SKM-1 treated with dmso at 0.1 percent for 144 hours (cell line): ENCODE results near the gene OR9A2.

Experiments used
- DNase-seq: peaks from one replicate; lab custom pipeline; 2025; ENCODE audit not compliant: unreplicated experiment; lab: John Stamatoyannopoulos, UW

OR9A2 gene

GRCh38 chr7:143023047-143023446 lies 3.9 kb downstream of the OR9A2 start:
- no peak for DNase-seq

DNA sequence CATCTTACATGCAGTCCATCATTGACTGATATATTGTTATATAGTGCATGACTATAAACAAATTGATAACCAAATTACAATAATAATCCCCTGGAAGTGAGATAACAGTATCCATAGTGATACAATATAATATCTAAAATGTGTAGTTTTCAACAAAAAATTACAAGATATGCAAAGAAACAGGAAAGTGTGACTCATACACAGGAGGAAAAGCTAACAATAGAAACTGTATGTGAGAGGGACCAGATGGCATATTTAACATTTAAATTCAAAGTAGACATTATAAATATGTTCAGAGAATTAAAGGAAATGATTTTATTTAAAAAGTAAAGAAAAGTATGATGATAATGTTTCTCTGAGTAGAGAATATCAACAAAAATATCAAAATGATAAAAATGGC lies 8.0 kb downstream of the OR9A2 start:
- no peak for DNase-seq

DNA sequence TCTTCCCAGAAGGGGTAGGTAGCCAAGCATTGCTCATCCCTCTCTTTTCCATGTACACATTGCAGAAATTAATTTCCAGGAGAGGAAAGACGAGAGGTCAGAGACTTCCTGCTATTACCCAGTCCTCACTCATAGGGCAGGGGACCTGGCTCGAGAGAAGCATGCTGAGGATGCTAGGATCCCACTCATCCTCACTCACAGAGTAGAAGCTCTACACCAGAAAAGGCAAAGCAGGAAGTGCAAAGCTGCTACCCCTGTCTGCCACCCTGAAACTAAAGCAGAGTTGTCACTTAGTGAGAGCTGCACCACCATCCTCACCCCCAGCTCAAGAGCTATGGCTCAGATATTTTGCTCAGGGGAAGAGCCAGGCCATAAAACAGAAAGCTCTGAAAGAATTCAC lies 9.9 kb downstream of the OR9A2 start:
- DNase-seq, result no peak

DNA sequence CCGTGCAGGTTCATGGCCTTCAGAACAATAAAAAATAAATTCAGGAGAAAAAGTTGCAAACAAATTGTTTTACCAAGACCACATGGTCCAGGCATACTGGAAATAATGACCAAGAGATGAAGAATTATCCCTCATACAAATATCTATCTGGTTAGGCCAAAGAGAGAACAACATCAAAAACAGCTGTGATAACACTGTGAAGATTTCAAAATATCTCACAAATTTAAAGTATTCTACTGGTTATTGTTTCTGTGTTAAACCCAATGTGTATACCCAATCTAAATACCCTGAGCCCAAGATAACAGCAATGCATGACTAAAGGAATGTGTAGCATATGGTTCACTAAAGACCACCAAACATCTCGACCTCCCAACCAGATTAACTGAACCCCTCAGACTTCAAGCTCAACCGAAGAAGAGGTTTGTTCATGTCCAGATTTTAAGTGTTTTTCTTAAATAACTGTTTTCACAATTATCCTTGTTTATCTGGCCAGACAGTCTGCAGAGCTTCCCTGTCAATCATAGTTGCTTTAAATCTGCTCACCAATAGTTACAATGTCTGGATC lies 10.9 kb downstream of the OR9A2 start:
- no peak for DNase-seq

- no peak for DNase-seq
These were observed 11.8 kb downstream of the OR9A2 start for GRCh38 chr7:143015084-143015483.

- DNase-seq, result no peak
These were observed 13.0 kb downstream of the OR9A2 start for GRCh38 chr7:143013893-143014292.

GRCh38 chr7:143013473-143013872 lies 13.5 kb downstream of the OR9A2 start:
- DNase-seq, result no peak

GRCh38 chr7:143012409-143012808 lies 14.5 kb downstream of the OR9A2 start:
- DNase-seq, result no peak

DNA sequence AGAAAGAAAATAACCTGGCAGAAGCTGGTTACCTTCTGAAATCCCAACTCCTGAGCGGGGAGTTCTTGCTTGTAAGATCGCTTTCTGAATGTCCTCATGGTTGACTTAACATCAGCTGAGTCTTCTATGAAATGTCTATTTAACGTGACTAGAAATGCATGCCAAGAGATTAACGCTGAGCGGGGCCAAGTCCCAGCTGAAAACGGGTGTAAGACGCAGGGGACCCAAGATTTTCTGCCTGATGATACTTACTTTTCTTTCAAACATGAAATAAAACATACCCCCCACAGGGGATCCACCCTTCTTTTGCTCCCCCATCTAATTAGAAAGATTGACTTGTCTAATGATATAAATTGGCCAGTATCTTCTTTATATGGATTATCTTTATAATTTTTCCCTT lies 14.9 kb downstream of the OR9A2 start:
- no peak for DNase-seq

GRCh38 chr7:143008007-143008901 lies 18.7 kb downstream of the OR9A2 start:
- peak; percentile 66 for DNase-seq

DNA sequence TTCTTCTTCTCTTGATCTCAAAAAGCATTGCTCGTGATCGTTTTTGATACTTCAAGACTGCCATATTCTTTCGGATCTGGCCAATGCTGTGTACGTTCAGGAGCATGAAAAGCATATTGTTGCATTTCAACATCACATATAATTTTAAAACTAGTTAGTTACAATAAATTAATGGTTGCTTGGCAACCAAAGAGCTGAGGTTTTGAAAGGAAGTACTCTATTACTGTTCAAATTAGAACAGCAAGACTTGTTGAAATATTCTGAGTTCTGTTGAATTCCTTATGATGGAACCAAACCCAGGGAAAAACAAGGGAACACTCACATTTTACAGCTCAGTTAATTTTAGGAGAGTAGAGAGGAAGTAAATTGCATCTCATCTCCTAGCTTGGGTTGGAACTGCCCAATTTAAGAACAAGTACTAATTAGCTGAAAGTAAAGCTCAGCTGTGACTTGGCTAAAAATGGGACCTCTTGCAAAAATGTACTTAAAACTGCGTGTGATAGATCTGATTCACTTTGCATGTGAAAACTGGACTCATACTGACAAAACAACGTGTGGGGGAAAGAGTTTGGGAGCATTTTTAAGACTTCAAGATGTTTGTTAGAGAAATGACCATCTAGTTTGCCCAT lies 21.2 kb downstream of the OR9A2 start:
- no peak for DNase-seq

- DNase-seq, result peak; percentile 55
These were observed 23.4 kb downstream of the OR9A2 start for GRCh38 chr7:143003393-143004051.

GRCh38 chr7:143002898-143003297 lies 24.0 kb downstream of the OR9A2 start:
- no peak for DNase-seq

DNA sequence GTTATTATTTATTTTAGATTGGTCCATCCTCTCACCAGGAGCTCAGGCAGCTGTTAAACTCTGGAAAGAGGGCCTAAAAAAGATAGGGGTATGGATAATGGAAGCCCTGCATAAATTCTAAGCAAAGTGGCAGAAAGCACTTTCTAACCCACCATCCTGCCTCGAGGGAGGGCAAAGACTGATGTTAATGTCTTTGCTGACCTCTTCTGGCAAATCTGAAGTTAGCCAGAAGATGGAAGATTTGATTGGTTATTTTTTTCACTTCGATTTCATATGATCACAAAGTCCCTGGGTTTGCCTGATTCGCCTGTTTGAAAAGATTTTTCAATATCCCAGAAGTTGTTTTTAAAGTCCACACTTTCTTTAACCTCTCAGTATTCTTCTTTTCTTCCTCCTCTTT lies 24.8 kb downstream of the OR9A2 start:
- DNase-seq, result peak; percentile 15

- no peak for DNase-seq
These were observed 26.3 kb downstream of the OR9A2 start for GRCh38 chr7:143000648-143001047.

DNA sequence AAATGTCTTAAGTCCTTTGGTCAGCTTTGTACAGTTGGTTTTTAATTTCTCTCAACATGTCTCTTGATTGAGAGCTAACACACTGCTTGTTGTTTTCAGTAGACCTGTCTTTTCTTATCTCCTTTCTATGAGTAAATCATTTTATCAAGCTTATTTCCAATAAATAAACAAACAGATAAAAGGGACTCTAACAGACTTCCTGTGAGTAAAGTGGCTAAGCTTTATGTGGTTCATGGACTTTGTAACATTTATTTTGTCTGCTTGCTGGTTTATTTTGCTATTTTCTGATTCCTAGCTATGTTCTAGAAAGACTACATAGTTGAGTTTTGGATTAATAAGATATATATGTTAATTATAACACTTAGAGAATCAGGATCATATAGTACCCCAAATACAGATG lies 27.1 kb downstream of the OR9A2 start:
- no peak for DNase-seq

- DNase-seq, result no peak
These were observed 28.0 kb downstream of the OR9A2 start for GRCh38 chr7:142998966-142999365.

- no peak for DNase-seq
These were observed 29.4 kb downstream of the OR9A2 start for GRCh38 chr7:142997456-142997989.

- DNase-seq, result no peak
These were observed 34.5 kb downstream of the OR9A2 start for GRCh38 chr7:142992427-142992826.

DNA sequence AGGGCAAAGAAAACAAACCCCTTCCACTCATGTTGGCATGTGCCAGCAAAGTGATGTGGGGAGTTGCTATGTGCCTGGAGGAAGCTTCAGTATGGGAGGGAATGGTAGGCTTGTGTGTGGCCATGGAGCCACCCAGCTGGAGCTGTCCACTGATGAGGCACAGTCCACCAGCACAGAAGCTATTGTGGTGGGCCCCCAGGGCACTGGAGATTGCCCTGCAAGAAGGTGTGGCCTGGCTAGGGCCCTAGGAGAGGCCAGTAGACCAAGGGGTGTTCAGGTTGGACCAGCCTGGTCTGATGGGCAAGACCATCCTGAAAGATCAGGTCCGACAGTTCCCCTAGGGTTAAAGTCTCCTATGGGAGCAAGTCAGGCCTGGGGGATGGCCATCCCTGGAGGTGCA lies 42.6 kb downstream of the OR9A2 start:
- DNase-seq, result no peak

DNA sequence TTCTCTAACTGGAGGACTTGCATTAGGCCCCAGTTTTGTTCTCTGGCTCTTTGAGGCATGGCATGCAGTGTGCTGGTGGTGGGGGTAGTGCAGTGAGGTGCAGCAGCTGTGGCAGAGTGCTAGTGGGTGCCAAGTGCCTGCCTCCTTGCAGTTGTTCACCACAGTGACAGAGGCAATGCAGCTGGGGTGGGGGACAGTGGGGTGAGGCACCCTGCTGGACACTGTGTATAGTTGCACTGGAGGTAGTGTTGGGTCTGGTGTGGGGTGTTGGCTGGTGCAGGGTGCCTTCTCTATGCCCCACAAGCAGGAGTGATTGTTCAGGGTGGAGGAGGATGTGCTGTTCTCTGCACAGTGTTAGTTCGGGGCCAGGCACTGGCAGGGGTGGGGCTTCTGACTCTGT lies 43.1 kb downstream of the OR9A2 start:
- no peak for DNase-seq
